Jurkat, Clone E6-1 (cell line): Measurements from ENCODE around the gene FBXL5.
"Not testable (repeated sequence)": the region's sequence is repeated elsewhere in the genome, so short reads cannot be mapped to it uniquely, and the experiment has no call there.

Experiments
- DNase-seq: peaks from one replicate; pipeline ENCODE4 v3.0.0-alpha.2; 2011; ENCODE audit warnings: low read depth, low spot score
- H3K4me3 ChIP-seq: 2 replicates; pipeline ENCODE4 v1.5.1; 2011; ENCODE audit warnings: mild to moderate bottlenecking, low read length, control low read depth, moderate library complexity

The FBXL5 gene

DNA sequence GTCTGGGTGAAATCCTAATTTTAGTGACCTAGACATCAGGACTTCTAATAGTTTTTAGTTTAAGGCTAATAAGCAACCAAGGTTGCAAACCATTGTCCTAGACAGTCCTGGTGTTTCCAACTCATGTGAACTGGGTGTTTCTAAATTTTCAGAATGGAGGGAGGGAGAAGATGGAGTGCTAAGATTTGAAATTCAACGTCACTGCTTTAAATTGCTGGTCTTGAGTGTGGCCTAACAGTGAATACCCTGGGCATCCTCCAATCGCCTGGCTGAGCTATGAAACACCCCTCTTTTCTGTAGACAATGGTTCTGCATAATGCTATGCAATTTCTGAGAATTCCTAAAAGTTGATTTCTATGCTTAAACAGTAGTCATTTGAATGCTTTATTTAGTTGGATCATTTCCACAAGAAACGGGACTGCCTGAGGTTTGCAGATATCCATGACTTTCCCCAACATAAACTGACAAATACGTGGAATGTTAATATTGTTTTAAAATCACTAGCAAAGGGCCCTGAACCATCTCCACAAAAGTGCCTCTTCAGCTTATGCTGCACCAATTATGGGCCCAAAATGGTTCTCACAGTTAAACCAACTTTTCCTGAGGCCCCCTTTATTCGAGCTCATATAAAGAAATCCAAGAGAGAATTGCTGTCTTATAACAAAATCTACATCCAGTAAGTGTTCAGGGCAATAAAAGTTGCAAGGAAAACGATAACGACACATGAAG, 1.1 kb downstream of the FBXL5 start:
- DNase-seq = no peak
- H3K4me3 ChIP-seq = peak overlapping the region; percentile 66

DNA sequence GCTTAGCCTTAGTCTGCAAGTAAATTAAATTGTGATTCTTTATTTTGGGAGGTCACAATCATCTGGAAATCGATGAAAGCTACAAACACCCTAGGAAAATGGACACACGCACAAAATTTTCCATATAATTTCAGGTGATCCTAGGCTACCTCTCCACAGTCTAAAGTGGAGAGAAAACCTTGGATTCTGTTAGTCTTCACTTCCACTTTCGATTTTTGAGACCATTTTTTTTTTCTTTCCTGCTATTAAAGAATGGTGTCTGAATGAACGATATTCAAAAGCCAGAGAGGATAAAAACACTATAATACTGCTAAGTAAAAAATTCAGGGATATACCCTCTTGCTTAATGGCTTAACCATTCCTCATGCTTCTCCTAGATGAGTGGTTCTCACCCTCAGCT, 1.7 kb downstream of the FBXL5 start:
- 0 out of 2 replicates have a peak overlapping the region, but pooled peaks have one; percentile 66 for H3K4me3 ChIP-seq
- DNase-seq = no peak

GRCh38 chr4:15652841-15653240, 2.3 kb downstream of the FBXL5 start:
- no peak for DNase-seq
- no peak overlapping the region for H3K4me3 ChIP-seq

DNA sequence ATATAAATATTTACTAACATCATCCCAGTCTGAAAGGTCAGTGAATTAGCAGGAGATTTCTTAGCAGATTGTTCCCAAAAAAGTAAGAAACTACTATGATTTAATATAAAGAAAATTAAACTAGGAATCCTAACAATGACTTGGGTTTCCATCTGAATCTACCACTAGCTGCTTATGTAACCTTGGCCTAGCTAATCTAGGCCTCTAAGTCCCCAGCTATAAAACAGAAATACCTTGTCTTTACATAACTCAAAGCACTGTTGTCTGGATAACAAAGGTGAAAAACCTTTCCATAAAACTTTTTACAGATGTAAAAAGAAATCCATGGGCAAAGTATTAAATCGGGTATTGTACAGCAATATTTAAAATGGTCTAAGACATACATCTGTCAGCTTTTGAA, 3.0 kb downstream of the FBXL5 start:
- H3K4me3 ChIP-seq = no peak overlapping the region
- DNase-seq = no peak

DNA sequence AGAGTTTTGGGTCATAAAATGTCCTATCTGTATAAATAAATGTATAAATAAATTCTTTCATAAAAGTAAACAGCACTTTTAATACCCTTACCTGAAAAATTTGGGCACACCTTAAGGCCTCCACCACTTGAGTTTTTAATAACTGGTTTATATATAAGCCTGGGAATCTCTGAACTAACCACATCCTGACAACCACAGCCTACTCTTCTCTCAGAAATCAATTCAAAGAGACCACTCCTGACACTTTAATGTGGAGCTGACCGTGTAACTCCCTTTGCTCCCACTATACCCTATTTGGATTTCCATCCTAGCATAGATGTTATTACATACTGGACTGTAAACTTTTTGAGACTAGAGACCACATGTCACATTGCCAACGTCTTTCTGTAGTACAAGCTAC, 3.5 kb downstream of the FBXL5 start:
- no peak overlapping the region for H3K4me3 ChIP-seq
- DNase-seq = peak; percentile 42

DNA sequence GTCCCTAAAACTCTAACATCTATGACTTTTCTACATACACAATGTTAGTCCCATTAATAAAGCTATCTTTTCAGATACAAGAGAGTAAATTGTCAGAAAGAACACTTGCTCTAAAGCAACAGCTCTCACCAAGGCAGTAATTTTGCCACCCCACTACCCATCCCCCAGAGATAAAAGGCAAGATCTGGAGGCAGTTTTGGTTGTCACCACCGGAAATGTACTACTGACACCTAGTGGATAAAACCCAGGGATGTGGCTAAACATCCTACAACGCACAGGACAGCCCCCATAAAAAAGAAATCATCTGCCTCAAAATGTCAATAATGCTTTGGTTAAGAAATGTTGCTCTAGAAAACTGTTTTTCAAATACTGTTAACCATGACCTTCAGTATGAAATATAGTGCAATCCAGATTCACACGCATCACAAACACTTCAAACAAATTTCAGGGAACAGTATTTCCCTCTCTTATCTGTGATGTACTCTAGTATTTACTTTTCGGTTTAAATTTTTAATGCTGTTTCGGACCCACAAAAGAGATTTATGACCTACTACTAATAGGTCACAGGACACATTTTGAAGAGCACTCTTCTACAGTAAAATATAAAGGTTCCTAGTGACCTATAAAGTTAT, 5.1 kb downstream of the FBXL5 start:
- no peak overlapping the region for H3K4me3 ChIP-seq

DNA sequence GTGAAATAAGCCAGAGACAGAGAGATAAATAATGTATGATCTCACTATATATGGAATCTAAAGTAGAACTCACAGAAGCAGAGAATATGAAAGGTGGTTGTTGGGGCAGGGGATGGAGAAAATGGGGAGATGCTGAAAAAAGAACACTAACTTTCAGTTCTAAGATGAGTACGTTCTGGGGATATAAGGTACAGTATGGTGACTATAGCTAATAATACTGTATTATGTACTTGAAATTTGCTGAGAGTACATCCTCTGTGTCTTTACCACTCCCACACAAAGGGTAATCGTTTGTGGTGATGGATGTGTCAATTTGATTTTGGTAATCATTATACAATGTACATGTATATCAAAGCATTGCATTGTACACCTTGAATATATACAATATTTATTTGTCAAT, 6.6 kb downstream of the FBXL5 start:
- no peak overlapping the region for H3K4me3 ChIP-seq
- DNase-seq = no peak

More for the DNA sequence above, 5.1 kb downstream of the FBXL5 start:
- DNase-seq = peak; percentile 86

GRCh38 chr4:15638418-15638817, 16.7 kb downstream of the FBXL5 start:
- no peak overlapping the region for H3K4me3 ChIP-seq
- DNase-seq = no peak

DNA sequence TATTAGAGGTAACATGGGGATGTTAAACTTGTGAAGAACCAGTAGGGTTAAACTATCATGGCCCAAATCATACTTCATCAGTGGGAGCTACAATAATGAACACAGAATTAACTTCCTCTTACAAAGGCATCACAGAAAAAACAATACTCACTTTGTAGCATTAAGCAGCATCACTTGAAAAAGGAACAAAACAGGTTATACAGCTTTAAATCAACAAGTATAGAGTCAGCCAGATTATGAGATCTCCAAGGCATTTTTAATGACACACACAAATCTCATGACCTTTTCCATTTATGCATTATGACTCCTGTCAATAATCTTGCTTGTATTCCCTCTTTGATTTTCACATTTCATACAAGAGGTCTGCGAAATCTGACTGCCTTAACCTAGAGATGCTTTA, 18.3 kb downstream of the FBXL5 start:
- DNase-seq = no peak
- no peak overlapping the region for H3K4me3 ChIP-seq

- DNase-seq, H3K4me3 ChIP-seq: not testable (repeated sequence)
Observed at GRCh38 chr4:15617407-15617806, 37.8 kb downstream of the FBXL5 start.

DNA sequence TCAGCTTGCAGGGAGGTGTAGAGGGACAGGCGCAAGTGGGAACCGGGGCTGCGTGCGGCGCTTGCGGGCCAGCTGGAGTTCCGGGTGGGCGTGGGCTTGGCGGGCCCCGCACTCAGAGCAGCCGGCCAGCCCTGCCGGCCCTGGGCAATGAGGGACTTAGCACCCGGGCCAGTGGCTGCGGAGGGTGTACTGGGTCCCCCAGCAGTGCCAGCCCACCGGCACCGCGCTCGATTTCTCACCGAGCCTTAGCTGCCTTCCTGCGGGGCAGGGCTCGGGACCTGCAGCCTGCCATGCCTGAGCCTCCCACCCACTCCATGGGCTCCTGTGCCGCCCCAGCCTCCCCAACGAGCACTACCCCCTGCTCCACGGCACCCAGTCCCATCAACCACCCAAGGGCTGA, 40.3 kb downstream of the FBXL5 start:
- H3K4me3 ChIP-seq, DNase-seq: not testable (repeated sequence)

DNA sequence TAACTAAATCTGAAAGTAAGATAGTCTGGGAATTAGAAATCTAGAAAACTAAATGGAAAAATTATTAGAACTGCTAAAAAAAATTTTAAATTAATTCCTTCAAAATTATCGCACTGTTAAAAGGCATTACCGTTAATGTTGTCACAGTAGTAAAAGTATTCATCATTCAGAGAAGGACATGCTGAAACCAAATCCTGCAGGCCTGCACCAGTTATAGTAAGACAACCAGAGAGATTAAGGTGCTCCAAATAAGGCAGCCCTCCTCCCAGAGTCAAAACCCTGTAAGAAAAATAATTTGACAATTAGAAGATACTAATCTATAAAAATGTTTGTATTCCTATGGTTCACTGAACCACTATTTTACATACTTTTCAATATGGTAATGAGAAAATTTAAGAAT, 43.0 kb downstream of the FBXL5 start:
- H3K4me3 ChIP-seq = no peak overlapping the region
- DNase-seq = no peak

DNA sequence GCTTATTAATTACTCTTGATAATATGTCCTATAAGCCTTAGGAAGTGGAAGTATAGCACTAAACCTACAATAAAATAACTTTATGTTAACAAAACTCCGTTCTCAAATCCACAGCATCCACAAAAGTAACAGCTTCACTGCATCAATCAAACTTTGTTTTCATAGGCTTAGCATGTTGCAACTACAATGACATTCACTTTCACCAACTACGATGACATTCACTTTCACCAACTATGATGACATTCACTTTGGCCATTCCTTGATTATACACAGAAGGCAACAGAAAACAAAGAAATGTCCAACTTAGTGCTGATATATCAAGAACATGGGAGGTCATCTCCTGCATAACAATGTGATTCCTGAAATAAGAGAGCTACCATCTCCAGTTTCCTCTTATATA, 44.3 kb downstream of the FBXL5 start:
- no peak for DNase-seq
- H3K4me3 ChIP-seq = no peak overlapping the region

DNA sequence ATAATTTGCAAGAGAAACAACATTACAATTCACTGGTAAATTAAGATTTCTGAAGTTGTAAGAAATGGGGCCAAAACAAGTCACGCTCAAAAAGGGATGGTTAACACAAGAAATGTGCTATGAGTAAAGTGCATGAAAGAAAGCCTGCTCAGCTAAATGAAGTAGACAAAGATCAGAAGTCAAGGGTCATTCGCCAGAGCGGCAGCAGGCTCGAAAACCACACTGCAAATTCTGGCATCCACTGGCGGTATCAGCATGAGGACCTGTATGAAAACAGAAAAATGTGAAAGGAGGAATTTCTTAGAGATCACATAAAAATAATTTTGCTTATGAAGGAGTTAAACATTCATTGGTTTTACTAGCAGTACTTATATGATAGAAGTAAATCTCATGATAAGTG, 49.6 kb downstream of the FBXL5 start:
- no peak for DNase-seq

GRCh38 chr4:15601862-15602261, 53.3 kb downstream of the FBXL5 start:
- DNase-seq = no peak
- H3K4me3 ChIP-seq = no peak overlapping the region

More for the DNA sequence above, 49.6 kb downstream of the FBXL5 start:
- no peak overlapping the region for H3K4me3 ChIP-seq

DNA sequence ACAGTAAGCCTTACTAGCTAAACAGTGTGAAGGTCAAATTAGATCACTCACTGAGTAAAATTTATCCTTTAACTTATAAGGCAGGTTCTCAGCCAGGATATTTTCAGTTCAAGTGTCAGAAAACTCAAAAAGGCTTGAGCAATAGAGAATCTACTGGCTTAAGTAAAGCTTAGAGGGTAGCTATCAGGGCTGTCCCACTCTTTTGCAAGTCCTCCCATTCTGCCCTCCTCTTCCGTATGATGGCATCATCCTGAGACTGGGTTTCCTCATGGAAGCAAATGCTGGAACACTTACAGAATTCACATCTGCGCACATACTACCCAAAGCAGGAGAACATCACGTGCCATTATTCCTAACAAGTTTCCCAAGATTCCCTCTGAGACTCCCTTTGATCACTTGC, 55.0 kb downstream of the FBXL5 start:
- no peak overlapping the region for H3K4me3 ChIP-seq
- no peak for DNase-seq

GRCh38 chr4:15598644-15599043, 56.5 kb downstream of the FBXL5 start:
- no peak overlapping the region for H3K4me3 ChIP-seq
- no peak for DNase-seq

GRCh38 chr4:15592799-15593198, 62.4 kb downstream of the FBXL5 start:
- DNase-seq = no peak
- no peak overlapping the region for H3K4me3 ChIP-seq

DNA sequence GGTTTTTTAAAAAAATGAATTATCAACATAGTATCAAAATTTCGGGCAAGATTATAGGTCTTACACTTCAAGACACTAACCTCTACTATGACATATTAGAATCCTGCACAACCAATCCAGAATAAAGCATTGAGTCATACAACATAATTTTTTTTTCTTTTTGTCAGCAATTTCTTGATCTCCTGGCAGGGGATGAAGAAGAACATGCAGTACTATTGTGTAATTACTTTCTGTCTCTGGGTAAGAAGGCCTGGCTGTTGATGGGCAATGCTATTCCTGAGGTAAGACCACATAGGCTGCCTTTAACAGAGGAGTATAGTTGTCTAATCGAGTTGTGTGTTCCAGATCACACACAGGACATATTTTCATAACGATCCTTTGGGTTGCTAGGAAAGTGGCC, 67.5 kb downstream of the FBXL5 start:
- no peak overlapping the region for H3K4me3 ChIP-seq
- no peak for DNase-seq

GRCh38 chr4:15586066-15586465, 69.1 kb downstream of the FBXL5 start:
- H3K4me3 ChIP-seq = no peak overlapping the region
- DNase-seq = no peak

GRCh38 chr4:15585331-15585730, 69.8 kb downstream of the FBXL5 start:
- H3K4me3 ChIP-seq = no peak overlapping the region
- no peak for DNase-seq
